Lung (tissue), 12 donors: ENCODE measurements around the gene RCE1. TPM values are rescaled to one million over a fixed set of nuclear protein-coding genes. Genes with fewer than 3 reads are reported as not detected.

ENCODE experiments used
- ATAC-seq: fragments of 200-7000 bp; cut with Tn5 transposase; one replicate; pipeline ENCODE4 v1.9.1; 2020; ENCODE audit warnings: moderate number of reproducible peaks; ENCODE audit not compliant: insufficient read depth, low FRiP score
- DNase-seq, 3 donors: peaks; one replicate each; pipeline ENCODE4 v3.0.0-alpha.2; 2013 to 2017
- H3K27ac ChIP-seq, 2 donors: one replicate each; pipeline ENCODE4 v1.5.1; 2013; ENCODE audit warnings: mild to moderate bottlenecking in 2 of 2, moderate library complexity in 2 of 2, control low read depth in 1 of 2, inconsistent platforms in 1 of 2, low read depth in 1 of 2, low read length in 1 of 2
- H3K27me3 ChIP-seq, 3 donors: one replicate each; pipeline ENCODE4 v1.5.1; 2013; ENCODE audit warnings: low read length in 2 of 3; ENCODE audit not compliant: control insufficient read depth in 3 of 3, insufficient read depth in 3 of 3
- H3K36me3 ChIP-seq, 4 donors: one replicate each; pipeline ENCODE4 v1.5.1; 2013; ENCODE audit warnings: low read length in 4 of 4, mild to moderate bottlenecking in 1 of 4, moderate library complexity in 1 of 4; ENCODE audit not compliant: control insufficient read depth in 4 of 4, insufficient read depth in 4 of 4
- H3K4me1 ChIP-seq, 5 donors: one replicate each; pipeline ENCODE4 v1.5.1; 2013; ENCODE audit warnings: low read length in 5 of 5, mild to moderate bottlenecking in 2 of 5, moderate library complexity in 1 of 5; ENCODE audit not compliant: control insufficient read depth in 5 of 5, insufficient read depth in 5 of 5
- H3K4me3 ChIP-seq: one replicate; pipeline ENCODE4 v1.5.1; 2013; ENCODE audit warnings: mild to moderate bottlenecking, control low read depth, moderate library complexity
- H3K9ac ChIP-seq, 2 donors: one replicate each; pipeline ENCODE4 v1.5.1; 2013; ENCODE audit warnings: low read length in 2 of 2, control low read depth in 1 of 2; ENCODE audit not compliant: insufficient read depth in 1 of 2
- H3K9me3 ChIP-seq, 4 donors: one replicate each; pipeline ENCODE4 v1.5.1; 2013; ENCODE audit warnings: low read length in 3 of 4, mild to moderate bottlenecking in 1 of 4, moderate library complexity in 1 of 4; ENCODE audit not compliant: control insufficient read depth in 4 of 4, insufficient read depth in 3 of 4
- CTCF ChIP-seq: IDR thresholded peaks from 2 replicates; pipeline ENCODE4 v1.5.1; 2012; ENCODE audit warnings: mild to moderate bottlenecking; ENCODE audit errors: control extremely low read depth, extremely low read depth
- WGBS, 2 donors: extraction: QIAGEN DNeasy Blood & Tissue Kit; methylation state at CpG; one replicate each; pipeline ENCODE4 v1.1.7; 2013; 5-methylcytosine and 5-hydroxymethylcytosine counted together
- polyA plus RNA-seq, 2 donors: library from polyadenylated mRNA; stranded (reverse); fragments of 200-250 nt; gene quantifications; one replicate each; pipeline ENCODE4 v1.2.1, GENCODE V29; 2013
- total RNA-seq, 2 donors: library from RNA; depleted of rRNA in 1 of 2; stranded (reverse); fragments of >200 nt in 1 of 2; gene quantifications; one replicate each; pipeline ENCODE4 v1.2.1, GENCODE V29; 2014 to 2021
- donor health status: control.
- donor health status: control.
- donor health status: Bipolar disorder and iron deficiency.
- donor health status: healthy.
- donor health status: DM: yes; HTN: yes; CAD: no.

The RCE1 gene
- total and polyA plus RNA-seq, 4 donors, result 8.7 to 24.0 (median 21.2) TPM

DNA sequence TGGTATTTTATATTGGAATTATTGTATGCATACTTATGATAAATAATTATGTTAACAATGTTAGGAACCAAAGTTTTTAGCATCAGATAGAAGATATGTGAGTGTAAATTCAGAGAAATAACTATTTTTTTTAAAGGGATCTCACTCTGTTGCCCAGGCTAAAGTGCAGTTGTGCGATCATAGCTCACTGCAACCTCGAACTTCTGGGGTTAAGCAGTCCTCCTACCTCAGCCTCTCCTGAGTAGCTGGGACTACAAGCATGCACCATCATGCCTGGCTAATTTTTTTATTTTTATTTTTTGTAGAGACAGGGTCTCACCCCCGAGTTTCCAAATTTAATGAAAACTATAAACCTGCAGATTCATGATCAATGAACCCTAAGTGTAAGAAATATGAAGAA, 33.6 kb upstream of the RCE1 start:
- Histone ChIP-seq H3K4me1 (peaks cover 0 to 1% (median 0%) of the 10 kb centered on the region in 5 donors), H3K4me3 (no peak overlapping the region), H3K27ac (no peak overlapping the region), H3K9ac (no peak overlapping the region), H3K9me3 (no peaks in the 10 kb centered on the region), H3K36me3 (peaks cover 0 to 2% (median 0%) of the 10 kb centered on the region in 4 donors), H3K27me3 (no peaks in the 10 kb centered on the region)
- DNase-seq, result no peak
- 95% methylated on average over 3 of the region's 3 CpGs for WGBS, 2 donors
- TF ChIP-seq CTCF, result no peak
- no peak for ATAC-seq

- DNase-seq (no peak), ATAC-seq (no peak)
- Histone ChIP-seq H3K4me3 (no peak overlapping the region), H3K27me3 (no peaks in the 10 kb centered on the region), H3K27ac (no peak overlapping the region), H3K4me1 (no peaks in the 10 kb centered on the region), H3K9ac (no peak overlapping the region), H3K9me3 (no peaks in the 10 kb centered on the region), H3K36me3 (no peaks in the 10 kb centered on the region)
- TF ChIP-seq CTCF, result no peak
- 90 to 93% methylated on average over 1 of the region's 1 CpG for WGBS, 2 donors
Measured at GRCh38 chr11:66810576-66811185, 32.6 kb upstream of the RCE1 start.

DNA sequence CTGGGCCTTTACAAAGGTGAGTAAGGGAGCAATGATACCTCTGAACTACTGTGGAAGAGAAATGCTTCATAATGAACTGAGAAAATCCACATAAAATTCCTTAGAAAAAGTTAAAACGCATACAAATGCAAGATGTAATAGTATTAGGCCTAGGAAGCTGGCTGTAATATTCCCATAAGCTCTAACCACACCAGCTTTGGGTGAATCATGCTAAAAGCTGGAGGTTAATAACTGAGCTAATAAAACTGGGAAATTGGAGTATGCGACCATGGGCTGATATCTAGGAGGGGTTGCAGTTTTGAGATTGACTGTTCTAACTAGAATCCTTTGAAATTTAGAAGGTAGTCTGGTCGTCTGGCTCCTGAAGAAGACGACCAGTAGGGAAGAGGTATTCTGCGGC, 28.6 kb upstream of the RCE1 start:
- H3K36me3 ChIP-seq, result no peaks in the 10 kb centered on the region
- H3K9me3 ChIP-seq, result no peaks in the 10 kb centered on the region
- TF ChIP-seq CTCF, result no peak
- H3K27me3 ChIP-seq, result no peaks in the 10 kb centered on the region
- no peak overlapping the region for H3K4me3 ChIP-seq
- H3K9ac ChIP-seq, result no peak overlapping the region
- H3K27ac ChIP-seq, result no peak overlapping the region
- no peak for DNase-seq
- 94% methylated on average over 5 of the region's 5 CpGs for WGBS, 2 donors
- H3K4me1 ChIP-seq, result no peaks in the 10 kb centered on the region
- no peak for ATAC-seq

DNA sequence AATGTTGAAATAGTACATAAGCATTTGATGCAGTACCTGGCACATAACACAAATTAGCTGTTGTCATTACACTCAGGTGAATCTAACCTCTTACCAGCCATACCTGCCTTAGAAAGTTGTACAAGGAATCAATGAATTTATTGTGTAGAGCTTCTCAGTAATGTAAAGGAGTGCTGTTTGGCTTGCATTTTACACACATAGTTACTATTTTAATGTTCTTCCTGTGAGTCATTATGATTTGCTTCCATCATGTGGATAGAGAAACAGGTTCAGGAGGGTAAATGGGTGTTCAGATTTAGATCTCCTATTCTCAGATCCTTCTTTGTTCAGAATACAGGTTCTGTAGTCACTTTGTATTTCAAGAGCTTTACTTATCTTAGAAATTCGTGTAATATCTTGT, 27.6 kb upstream of the RCE1 start:
- H3K27me3 ChIP-seq, result no peaks in the 10 kb centered on the region
- no peak overlapping the region for H3K9ac ChIP-seq
- TF ChIP-seq CTCF, result no peak
- H3K9me3 ChIP-seq, result no peaks in the 10 kb centered on the region
- no peaks in the 10 kb centered on the region for H3K4me1 ChIP-seq
- no peak overlapping the region for H3K27ac ChIP-seq
- ATAC-seq (no peak), DNase-seq (no peak)
- no peaks in the 10 kb centered on the region for H3K36me3 ChIP-seq
- 74 to 86% methylated on average over 1 of the region's 1 CpG for WGBS, 2 donors
- no peak overlapping the region for H3K4me3 ChIP-seq
